NCI-H524 (cell line): Measurements from ENCODE around the gene HOXB3.

Experiments
- DNase-seq, 2 experiments: peaks; one replicate each; lab custom pipeline; 2025; lab: John Stamatoyannopoulos, UW

Gene HOXB3

GRCh38 chr17:48556576-48557401, 33.3 kb downstream of the HOXB3 start:
- no peak for DNase-seq

DNA sequence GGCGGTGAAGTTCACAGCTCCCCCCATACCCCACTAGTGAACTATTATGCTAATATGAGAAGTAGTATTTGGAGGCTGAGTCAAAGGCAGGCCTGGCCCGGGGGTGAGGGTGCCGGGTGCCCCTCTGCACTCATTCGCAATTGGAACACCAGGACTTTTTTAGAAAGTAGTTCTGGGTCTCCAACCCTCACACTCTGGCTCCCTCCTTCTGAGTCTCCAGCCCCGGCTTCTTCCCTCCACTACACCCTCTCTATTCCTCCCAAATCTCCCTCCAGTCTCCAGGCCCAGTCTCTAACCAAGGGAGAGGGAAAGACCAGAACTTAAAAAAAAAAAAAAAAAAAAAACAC, 33.8 kb downstream of the HOXB3 start:
- no peak for DNase-seq

DNA sequence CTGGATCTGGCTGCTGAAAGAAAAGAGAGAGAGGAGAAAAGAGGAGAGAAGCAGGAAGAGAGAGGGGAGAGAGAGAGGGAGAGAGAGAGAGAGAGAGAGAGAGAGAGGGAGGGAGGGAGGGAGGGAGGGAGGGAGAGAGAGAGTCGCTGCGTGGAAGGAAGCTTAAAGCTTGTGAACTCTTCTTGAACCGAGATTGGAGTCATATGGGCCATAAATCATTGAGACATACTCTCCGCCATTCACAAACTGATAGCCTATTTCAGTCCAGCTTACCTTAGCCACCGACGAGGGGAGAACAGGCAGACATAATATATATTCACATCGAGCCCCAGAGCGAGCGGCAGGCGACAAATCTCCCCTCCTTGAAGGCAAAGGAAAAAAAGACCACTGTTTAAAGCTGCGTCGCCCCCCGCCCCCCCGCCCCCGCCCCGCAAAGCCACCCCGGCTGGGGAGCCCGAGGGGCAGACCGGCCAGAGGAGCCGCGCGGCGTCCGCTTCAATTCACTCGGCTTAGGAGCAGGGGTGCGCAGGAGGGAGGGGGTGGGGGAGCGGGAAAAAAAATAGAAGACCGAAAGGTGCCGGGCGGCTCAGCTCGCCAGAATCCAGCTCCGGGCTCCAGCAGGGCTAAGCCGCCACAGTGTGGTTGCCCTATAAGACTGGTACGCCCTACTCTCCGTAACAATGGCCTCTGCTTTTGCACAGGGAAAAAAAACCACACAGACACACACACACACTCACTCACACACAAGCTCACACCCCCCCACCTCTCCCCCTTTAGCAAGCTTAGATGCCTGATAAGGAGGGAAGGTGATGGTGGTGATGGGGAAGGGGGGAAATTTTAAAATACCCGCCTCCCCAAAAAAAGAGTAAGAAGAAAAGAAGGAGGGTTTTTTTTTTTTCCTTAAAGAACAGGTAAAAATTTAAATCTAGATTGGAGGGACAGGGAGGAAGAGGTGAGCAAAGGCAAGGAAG, 34.5 kb downstream of the HOXB3 start:
- DNase-seq: peak; percentile 36 to 81

DNA sequence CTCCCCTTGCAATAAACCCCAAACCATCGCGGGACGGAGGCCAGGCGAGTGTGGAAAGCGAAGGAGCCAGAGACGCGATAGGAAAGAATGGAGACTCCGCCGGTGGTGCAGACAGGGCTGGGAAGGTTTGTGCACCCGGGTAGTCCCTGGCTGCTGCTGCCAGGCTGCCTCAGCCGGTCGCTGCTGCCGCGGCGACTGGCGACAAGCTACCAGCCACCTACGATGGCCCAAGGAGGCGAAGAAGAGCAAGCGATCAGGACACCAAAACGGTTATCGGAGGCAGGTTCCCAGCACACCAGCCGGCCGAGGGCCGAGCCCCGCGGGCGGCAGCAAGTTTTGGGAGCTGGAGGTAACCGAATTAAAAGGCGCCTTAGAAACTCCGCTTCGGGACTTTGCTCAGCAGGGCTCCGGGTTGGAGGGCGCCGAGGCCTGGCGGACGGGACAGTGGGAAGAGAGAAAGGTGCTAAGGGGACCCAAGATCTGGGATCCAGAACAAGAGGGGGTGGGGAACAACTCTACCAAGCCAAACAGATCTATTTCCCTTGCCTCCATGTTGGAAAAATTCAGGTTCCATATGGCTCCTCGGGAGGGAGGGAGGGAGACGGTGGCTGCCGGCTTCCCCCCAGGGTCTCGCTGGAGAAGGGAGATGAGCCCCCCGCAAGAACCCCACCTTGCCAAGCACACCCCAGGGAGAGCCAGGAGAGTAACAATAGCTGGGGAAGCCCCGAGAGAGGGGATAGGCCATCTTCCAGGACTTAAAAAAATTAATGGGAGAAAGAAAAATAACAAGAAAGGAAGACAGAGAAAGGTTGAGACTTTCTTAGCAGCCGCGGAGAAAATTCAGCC, 35.4 kb downstream of the HOXB3 start:
- DNase-seq: peak; percentile 36 to 51

GRCh38 chr17:48553826-48554225, 36.2 kb downstream of the HOXB3 start:
- DNase-seq: peak in 1 of 2 experiments; percentile 20

DNA sequence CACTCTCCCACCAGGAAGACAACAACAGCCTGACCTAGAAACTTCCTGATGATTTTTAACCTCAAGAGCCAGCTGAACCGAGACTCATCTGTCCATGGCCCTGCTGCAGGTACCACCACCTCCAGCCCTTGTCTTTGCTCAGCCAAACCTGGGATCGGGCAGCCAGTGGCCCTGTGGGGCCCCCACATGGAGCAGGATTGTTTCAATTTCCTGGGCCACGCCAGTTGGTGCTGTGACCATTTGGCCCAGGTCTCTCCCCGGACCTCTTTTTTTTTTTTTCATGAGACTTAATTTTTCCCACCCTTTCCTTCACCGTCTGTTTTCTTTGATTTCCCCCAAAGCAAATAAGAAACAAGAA, 36.9 kb downstream of the HOXB3 start:
- DNase-seq: no peak

DNA sequence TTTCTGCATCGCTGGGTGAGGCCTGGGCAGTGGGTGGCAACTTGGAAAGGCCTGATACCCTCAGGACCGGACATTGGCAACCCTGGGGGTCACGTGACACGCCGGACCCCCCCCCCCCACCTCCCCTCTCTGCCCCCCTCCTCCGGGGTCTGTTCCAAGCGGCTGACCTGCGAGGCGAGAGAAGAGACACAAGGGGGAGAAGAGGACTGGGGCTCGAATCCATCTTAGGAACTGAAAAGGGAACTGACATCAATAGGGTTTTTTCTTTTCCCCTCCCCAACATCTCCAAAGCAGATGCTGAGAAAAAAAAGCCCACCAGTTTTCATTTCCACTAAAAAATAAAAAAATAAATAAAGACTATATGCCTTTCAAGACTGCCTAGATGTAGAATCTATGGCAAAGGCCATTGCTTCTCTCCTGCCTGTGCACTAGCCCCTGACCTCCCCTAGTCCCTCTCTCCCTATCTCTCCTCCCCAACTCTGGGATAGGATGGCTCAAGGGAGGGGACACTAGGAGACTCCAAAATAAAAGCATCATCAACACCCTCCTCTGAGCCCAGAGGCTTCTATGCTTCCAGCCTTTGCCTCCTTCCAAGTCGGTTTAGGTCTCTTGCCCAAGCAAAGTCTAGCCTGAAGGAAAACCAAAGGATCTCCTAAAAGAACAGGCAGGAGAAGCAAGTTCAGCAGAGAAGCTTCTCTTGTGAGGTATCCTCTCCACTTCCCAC, 37.4 kb downstream of the HOXB3 start:
- DNase-seq: no peak

GRCh38 chr17:48551596-48552465, 38.2 kb downstream of the HOXB3 start:
- no peak for DNase-seq

DNA sequence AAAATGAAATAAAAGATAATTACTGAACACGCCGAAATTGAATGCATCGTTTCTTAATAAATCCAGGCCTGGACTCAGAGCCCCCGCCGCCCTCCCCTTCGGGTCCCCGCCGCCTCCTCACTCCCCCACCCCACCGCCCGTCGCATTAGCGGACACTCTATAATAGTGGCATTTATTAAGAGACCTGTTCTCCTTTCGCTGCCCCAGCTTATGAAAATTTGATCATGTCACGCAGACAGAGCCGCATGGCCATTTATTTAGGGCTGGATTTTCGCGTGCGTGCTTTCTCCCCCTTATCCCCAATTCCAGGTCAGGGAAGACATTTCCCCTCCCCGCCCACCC, 38.9 kb downstream of the HOXB3 start:
- DNase-seq: no peak

DNA sequence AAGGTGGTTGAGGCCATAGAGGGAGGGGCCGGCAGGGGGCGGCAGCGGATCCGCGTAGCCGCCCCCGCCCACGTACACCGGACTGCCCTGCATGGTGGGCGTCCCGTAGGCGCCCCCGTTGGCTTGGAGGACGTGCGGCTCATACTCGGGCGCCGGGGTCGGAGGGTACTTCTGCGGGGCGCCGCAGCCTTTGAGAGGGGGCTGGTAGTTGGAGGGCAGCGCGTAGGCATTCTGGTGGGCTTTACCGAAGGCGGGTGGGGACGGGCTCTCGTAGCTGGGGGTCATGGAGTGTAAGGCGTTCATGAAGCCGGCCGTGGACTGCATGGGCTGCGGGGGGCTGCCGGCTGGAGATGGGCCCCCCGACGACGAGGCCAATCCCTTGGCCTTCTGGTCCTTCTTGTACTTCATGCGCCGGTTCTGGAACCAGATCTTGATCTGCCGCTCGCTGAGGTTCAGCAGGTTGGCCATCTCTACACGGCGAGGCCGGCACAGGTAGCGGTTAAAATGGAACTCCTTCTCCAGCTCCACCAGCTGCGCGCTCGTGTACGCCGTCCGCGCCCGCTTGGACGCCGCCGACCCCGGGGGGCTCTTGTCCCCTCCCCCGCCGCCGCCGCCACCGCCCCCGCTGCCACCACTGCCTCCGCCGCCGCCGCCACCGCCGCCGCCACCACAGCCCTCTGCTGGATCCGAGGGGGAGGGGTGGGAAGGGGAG, 39.4 kb downstream of the HOXB3 start:
- DNase-seq: peak in 1 of 2 experiments; percentile 12

DNA sequence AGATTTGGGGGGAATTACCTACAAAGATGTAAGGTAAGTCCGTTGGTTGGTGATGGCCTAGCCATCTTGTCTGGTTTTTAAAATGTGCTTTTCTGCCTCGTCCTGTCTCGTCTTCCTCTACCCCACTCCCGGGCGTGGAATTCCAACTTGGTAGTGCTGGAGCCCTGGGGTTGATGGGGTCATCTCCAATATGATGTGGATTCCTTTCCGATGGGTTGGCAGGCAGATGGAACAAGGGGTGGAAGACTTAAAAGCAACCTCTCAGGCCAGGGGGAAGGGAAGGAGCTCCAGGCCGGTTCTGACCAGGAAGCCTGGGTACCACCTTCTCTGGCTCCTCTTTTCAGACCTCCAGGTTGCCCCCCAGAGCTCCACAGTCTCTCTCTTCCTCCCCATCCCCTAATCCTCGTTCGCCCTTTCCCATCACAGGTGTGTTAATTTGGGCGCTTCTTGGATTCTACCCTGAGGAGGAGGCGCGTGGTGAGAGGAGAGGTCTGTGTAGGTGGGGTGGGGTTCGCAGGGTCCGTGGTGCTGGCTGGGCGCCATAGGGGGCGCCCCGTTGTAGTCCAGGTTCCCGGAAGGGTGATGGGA, 40.0 kb downstream of the HOXB3 start:
- no peak for DNase-seq

DNA sequence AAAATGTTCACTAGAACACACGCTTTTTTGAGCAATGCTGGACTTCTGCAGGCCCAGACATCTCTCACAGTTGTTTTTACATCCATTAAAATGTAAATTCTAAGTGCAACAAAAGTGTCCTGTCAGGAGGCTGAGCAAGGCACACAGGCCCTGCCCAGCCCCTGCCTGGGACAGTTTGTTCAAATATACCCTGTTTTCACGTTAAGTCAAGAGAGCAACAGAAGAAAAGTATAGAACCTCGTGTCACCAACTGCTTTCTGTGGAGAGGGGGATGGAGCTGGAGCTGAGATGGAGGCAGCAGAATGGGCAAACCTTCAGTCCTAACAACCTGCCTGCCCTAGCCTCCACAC, 40.8 kb downstream of the HOXB3 start:
- DNase-seq: no peak

GRCh38 chr17:48548523-48549280, 41.3 kb downstream of the HOXB3 start:
- no peak for DNase-seq

- DNase-seq: no peak
These were observed 42.1 kb downstream of the HOXB3 start for GRCh38 chr17:48547808-48548522.

- DNase-seq: no peak
These were observed 42.9 kb downstream of the HOXB3 start for GRCh38 chr17:48546924-48547807.

DNA sequence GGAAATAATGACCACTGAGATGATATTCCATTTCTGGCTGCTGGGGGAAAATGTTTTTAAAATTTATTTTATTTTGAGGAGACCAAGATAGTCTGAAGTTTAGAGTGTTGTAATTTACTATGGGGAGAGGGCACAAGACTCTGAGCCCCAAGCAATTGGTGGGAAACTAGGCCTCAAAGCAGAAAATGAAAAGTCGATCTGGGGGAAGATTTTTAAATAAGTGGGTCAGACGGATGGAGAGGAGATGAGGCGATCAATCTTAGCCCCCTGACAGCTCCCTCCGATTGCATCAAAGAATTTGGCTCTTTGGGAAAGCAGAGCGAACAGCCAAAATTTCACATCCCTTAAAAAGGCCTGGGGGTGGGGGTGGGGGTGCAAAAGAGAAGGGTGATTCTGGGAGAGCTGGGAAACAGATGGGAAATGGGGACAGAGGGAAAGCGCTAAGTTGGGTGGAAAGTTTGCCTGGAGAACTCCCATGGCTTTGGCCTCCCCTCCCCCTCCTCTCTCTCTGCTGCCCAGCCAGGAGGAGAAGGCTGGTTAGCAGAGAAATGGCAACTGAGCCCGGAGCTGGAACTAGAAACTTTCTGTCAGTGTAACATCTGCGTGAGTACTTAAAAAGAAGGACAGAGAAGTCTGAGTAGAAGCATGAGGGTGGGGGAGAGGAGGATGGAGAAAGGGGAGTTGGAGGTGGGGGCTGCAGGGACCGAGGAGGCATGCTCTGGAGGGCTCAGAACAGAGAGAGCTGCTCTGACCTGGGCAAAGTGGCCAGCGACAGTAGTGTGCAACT, 43.7 kb downstream of the HOXB3 start:
- DNase-seq: no peak
